ENCODE results near the gene EFHC1.

Gene EFHC1

DNA sequence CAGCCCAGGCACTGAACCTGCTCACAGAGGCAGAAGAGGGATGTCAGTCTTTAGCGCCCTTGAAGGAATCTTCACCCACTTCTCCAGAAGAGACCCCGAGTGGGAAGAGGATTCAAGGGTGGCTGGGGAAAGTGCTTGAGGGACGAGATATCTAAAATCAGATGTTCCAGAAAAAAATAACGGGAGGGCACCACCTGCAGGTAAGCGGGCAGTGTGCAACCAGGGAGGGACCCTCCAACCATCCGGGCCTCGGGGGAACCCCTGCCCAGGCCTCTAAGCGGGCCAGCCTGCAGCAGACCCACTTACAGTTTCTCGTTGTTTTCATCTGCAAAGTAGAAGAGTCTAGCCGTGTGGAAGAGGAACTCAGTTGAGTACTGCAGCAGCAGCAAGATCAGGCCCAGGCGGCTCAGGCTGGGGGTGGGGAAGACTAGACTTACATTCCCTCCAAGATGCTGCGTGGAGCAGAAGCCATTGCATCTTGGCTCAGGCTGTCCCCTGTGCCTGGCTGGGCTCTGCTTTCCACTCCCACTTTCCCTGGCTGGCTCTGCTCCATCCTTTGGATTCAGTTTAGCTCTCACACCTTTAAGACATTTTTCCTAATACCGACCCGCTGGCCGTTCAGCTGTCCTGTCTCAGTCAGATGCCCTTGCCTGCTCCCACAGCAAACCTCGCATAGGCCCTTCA, 85.7 kb downstream of the EFHC1 start:
- no peak for DNase-seq

DNA sequence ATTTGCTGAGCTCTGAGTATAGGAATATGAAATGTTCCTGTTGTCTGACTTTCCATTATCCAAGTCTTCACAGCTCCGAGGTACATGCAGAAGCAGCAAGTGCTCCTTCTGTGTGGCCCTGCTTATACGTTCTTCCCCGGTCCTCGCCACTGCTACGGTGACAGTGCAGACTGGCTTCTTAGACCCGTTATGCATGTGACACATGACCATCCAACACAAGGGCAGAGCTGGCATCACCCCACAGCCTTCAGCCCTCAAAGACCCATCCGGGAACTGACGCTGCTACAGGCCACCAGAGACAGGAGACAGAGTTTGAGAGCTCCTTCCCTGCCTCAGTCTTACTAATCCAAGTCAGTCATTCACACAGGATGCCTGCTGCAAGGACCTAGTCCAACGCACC, 86.3 kb downstream of the EFHC1 start:
- no peak for DNase-seq

DNA sequence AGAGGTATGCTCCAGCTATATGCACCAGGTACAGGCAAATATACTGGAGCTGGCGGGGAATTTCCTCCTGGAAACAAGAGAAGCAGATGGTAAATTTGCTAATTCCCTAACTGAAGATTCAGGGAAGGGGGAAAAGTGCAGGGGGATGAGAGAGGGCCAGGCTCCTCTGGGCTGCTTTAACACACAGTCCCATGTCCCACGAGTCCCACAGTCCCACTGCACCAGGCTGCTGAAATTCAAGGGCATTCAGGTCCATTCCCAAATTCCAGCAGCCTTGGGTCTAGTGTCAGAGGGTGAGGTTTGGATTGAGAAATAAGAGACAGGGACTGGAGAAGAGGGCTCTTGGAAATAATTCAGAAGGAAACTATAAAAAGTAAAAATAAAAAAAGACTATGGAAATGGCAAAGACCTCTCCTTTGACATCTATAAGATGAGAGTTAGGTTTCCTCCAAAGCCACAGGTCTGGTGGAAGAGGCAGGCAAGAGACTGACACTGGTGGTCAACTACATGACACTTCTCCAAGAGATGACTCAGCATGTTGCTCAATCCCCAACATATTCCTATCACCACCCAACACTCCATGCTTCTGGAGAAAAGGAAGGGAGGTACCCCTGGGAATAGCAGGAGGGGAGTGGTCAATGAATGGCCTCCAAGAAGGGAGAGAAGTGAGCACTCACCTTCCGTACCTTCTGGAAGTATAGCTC, 87.6 kb downstream of the EFHC1 start:
- DNase-seq = no peak

DNA sequence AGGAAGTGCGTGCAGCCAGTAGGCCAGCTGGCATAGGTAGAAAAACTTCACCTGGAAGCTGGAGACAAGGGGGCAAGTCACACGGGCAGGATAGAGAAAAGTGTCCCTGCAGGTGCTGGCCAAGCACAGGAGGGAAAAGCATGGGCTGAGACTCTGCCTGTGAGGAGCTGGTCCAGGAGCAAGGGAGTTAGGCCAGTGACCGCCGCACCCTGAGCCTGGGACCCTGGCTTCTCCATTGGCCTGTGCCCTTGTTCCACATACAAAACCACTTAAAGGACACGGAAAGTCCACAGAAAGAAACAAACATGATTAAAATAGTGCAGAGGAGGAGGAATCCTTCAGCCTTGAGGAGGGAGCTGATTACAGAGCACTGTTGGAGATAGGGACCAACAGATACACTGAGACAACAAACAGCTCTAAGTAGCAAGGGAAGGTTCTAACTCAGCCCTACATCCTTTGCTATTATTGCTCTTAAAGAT, 88.2 kb downstream of the EFHC1 start:
- no peak for DNase-seq

DNA sequence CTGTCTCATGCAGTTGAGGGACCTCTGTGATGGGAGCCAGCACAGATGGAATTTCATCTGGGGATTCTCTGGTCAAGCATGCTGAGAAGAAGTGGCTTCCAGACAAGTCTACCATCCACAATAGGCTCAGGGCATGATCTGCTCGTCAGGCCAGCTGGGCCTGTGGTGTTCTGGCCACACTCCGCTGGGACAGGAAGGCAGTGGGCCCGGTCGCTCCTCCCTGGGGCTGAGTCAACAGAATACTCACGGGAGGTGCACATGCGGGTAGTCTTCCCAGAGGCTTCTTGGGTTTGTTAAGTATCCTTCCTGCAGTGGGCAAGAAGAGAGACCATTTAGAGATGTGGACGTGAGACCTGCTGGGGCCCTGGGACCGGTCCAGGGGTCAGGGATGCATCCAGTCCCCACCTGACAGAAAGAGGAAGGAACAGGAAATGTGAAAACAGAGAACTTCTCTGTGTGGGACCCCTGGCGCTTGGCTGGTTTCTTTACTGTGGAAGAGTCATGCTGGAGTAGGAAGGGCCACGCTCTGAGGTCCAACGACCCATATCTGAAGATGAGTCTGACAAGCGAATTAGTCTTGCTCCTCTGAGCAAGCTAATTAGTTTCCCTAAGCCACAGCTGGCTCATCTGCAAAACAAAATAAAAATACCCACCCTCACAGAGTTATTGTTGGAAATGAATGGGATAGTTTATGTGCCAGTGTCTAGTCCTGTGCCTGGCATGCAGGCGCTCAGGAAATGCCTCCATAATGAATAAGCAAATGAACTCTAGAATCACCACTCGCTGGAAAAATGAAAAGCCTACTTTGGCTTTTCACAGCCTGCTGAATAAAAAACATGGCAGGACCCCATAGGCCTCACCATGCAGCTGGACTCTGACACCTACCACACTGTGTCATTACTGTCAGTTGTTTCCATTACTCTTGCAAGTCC, 89.4 kb downstream of the EFHC1 start:
- DNase-seq = no peak

DNA sequence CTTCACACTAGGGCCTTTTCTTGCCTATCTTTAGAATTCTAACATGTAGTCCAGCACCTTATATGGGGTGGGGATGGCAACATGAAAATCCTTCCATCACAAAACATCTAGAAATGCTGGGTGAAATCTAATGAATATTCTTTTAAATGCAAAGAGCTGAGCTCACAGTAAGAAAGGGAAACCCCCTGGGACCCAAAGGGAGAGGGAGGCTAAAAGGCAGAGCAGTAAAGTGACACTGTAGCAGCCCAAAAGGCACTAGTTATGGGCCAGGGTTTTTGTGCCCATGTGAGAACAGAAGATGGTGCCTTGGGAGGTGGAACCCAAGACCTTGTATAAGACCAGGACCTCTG, 90.0 kb downstream of the EFHC1 start:
- DNase-seq = no peak

DNA sequence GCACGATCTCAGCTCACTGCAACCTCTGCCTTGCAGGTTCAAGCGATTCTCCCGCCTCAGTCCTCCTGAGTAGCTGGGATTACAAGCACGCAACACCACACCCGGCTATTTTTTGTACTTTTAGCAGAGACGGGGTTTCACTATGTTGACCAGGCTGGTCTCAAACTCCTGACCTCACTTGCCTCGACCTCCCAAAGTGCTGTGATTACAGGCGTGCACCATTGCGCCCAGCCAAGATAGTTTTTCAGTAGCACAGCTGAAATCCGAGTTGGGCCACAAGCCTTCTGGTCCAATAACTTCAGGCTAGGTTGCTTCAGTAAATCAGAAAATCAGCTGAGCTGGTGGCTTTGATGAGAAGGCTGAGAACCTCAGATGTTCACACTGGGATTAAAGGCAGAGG, 91.0 kb downstream of the EFHC1 start:
- no peak for DNase-seq

DNA sequence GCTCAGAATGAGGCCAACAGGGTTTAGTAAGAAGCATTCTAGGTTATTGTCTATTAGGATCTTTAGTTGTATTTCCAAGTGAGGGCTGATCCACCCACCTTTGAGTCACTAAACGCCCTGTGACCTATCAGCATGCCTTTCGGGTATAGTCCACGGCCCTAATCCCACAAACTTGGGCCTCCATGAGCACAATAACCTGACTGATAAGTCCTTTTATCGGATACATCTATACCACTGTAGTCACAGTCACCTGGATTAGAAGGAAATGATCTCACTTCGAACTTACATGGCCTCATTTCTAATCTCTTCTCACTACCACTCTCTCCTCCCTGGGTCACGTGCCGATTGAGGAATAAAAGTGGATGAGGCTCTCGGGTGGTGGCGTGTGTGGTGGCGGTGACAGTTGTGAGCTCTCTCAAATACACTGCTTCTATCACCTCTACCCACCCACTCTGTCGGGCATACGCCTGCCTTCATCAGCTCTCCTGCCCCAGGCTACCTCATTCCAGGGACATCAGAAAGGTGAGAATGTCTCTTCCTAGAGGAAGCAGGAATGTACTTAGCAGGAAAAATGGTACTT, 91.5 kb downstream of the EFHC1 start:
- no peak for DNase-seq

DNA sequence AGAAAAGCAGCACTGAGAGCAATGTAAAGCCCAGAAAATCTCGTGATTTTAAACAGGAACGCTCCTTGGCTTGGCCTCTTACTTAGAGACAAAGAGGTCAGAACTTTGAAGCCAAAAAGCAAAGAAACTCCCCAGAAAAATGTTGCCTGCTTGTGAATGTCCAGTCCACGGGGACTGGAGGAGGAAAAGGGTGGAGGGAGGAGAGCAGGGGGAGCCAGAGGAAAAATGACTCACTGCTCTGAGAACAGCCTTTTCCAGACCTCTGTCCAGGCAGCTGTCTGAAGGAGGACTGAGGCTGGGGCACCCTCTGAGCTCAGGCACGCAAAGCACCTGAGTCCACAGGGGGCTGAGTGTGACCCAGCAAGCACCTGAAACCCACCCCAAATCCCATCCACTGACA, 92.1 kb downstream of the EFHC1 start:
- DNase-seq = no peak

DNA sequence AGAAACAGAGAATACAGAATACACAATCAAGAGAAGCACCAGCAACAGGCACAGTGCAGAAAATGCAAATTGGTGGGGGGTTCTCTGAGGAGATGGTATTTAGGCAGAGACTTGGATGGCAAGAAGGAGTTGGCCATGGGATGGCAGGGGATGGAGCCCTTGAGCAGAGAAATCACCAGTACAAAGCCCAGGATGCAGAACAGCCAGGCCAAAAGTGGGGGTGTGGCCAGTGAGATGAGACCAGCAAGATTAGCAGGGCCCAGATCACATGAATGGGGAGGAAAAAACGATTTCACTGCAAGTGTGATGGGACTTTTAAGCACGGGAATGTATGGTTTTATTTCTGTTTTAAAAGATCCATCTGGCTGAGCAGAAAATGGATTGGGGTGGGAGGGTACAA, 93.3 kb downstream of the EFHC1 start:
- no peak for DNase-seq

DNA sequence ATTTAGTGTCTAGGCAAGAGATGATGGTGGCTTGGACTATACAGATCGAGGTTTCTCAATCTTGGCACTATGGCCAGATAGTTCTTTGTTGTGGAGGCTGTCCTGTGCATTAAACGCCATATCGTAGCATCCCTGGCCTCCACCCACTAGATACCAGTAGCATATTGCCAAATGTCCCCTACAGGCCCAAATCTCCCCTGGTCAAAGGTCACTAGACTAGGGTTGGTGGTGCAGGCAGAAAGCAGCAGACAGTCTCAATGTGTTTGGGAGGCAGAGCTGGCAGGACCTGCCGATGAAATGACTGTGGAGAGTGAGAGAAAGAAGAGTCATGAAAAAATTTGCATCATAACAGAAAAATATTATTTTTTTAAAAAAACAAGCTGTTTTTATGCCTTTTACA, 93.8 kb downstream of the EFHC1 start:
- DNase-seq = no peak

DNA sequence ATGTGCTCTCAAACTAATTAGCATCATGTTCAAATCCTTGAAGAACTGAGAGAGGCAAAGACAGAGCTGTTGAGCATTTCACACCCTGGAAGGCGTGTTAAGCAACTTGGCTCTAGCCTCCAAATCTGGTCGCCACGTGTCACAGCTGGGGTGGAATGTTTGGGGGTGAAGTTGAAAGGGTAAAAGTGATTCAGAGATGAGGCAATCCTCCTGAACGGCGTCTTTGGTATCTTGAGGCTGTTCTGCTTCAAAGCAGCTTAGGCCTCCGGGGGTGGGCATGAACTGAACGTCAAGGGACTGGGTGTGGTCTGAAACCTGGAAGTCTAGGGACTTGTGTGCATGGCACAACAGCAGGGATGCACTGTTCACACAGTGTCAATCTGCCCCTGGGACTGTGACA, 94.4 kb downstream of the EFHC1 start:
- no peak for DNase-seq

DNA sequence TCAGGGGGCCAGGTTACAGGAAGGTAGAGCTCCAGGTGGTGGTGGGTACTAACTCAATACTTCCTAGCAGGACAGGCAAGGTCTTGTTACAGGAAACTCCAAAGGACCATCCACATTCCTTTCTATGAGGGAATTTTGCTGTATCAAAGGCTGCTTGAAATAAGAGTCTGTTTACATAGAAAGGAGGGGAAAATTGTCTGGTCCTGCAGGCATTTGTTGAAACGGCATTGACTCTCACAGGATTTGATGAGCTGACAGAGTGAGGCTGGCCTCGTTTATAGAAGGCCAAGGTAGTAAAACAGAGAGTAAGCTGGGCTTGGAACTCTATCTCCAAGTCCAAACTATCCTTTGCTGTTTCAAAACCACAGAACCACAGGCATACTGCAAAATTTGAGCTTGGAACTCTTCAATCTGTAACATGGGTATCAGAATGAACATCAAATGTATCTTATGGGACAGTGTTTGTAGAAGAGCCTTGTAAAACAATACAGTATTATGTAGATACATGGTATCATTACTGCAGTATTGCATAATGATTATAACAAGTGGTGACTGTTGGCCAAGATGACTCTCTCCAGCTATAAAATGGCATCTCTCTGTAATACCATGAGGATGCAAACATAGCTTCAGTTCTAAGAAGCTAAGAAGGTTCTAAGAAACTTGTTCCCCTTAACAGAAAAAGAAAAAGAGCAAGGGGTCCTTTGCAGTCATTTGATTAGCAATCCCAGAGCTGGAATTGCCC, 95.2 kb downstream of the EFHC1 start:
- no peak for DNase-seq

DNA sequence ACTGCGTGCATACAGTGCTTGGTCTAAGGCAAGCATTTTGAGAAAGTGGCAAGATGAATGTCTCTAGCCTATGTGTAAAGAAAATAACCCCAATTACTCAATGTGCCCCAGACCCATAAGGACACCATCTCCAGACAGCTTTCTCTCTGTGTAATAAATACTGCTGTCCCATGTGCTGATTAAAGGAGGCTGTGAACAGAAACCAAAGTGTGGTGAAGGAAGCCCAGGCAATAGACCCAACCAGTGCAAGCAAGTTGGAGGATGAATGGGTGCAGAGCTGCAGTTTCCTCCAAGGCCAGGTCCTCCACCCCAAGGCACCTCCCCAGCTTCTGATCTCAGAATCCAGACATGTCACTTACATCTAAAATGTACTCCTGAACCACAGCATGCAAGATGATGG, 96.1 kb downstream of the EFHC1 start:
- DNase-seq = no peak

DNA sequence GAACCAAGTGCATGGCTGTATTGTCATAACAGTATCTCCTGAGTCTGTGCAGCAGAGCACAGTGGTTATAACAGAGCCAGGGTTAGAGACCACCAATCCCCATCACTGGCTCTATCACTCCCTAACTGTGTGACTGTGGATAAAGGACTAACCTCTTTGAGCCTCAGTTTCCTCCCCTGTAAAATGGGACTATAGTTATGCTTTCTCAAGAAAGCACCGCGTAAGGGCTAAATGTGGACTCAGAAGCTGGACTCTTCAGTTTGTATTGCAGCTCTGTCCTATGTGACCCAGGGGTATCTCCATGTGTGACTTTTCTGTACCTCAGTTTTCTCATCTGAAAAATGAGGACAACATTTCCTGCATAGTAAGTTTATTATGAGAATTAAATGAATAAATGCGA, 96.8 kb downstream of the EFHC1 start:
- DNase-seq = no peak

DNA sequence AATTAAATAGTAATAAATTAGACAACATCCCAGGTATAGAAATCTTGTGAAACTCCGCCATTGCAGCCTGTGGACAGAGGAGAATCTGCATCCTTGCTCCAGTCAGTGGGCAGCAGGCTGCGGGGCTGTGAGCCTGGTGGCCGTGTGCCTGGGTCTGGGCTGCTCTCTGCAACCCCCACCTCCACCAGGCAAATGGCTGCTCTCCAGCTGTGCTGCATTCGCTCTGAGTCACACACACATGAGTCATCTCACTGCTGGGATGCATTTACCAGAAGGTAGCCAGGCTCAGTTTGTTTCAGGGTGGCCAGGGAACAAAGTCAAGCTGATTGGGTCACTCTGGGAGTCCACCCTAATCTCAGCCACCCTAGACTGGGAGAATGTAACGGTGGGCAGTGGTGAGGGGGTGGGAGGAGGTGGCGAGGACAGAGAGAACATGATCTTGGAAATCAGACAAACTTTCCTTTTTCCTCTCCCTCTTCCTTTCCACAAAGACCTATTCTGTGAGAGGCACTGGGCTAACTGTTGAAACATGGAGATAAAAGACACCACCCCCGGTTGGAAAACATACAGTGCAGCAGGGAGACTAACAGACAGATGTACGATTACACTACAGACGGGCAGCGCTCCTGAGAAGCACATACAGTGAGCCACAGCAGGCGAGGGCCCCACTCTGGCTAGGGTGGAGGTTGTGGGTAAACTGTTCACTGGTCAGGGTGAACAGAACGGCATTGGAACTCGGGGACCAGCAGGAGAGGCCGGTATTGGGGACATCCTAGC, 97.5 kb downstream of the EFHC1 start:
- peak; percentile 15 for DNase-seq

DNA sequence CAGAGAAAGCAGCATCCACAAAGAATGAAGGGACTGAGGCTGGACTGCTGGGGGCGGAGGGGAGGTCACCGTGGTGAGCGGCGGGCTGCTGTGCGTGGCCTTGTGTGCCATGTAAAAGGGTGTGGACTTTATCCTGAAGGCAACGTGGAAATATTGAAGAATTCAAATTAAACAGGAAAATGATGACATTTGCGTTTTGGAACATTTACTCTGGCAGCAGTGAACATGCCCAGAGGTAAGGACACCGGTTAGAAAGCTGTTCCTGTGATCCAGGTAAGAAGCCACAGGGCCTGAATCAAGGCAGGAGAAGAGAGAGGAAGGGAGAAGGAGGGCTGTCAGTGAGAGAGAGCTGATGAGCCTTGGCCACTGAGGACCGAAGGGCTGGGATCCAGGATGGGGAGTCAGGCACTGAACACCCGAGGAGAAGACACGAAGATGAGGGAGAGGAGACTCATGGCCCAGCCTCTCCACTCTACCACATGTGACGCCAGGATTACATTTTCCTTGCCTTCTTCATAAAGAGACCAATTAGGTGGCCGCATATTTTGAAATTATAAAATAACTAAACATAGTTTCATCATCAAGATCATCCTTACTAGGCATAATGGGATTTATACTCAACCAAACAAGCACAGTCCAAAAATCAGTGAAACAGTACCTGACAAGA, 98.3 kb downstream of the EFHC1 start:
- no peak for DNase-seq

DNA sequence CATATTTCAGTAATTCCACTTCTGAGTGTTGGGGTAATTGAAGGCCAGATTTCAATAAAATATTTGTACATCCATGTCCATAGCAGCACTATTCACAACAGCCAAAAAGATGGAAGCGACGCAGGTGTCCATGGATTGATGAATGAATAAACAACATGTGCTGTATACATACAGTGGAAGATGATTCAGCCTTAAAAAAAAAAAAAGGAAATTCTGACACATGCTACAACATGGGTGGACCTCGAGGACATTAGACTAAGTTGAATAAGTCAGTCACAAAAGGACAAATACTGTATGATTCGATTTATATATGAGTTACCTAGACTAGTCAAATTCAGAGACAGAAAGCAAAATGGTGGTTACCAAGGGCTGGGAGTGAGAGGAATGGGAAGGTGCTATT, 99.5 kb downstream of the EFHC1 start:
- no peak for DNase-seq

DNA sequence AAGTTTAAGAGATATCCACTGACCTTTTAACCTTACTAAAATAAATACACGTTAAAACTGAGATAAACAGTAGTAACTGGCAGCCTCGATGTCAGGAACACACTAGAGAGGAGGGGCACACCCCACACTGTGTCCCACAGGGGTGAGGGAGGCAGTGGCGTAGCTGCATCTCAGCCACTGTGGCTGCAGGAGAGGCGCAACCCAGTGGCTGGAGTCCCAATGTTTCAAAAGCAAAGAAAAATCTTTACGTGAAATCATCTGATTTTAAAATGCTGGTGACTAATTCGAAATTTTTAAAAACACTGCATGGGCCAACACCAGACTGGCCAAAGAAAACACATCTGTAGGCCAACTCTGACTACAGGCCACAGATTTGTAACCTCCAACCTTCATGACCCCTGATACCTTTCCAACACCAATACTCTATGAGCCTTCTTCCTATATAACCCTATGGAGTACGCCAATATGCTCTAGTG, 102.0 kb downstream of the EFHC1 start:
- DNase-seq = no peak

DNA sequence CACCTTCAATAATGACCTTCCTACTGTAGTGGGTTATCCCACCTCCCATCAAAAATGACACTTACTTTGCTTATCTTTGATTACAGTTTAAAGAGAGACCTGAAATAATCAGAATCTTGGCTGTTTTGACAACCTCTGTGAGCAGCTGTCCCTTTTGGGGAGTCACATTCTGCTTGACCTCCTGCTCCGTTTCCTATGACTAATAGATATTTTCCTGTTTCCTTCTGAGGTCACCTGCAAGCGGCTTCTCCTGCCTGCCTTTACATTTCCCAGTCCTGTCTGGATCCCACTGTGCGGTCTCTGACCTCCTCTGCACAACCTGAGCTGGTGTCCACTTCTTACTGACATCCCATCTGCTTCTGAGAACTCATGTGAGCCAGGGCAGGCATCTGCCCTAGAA, 102.5 kb downstream of the EFHC1 start:
- no peak for DNase-seq

Data from NCI-H146 (cell line).